ENCODE measurements around the gene OGDHL.

GRCh38 chr10:49696311-49696710 lies 65.8 kb downstream of the OGDHL start:
- TF ChIP-seq JUN (IDR thresholded peaks at IDR 0.05; ENCODE audit: borderline replicate concordance, insufficient read depth, insufficient read length, low read depth) = no peak
- TF ChIP-seq MYC (IDR thresholded peaks at IDR 0.05; ENCODE audit: low read depth, low read length) = no peak
- TF ChIP-seq CTCF (IDR thresholded peaks at IDR 0.05; ENCODE audit: extremely low read depth in 1 of 2, insufficient read depth in 1 of 2, low read depth in 1 of 2, low read length in 2 of 2) = no peak
- no peak for TF ChIP-seq POLR2AphosphoS5 (IDR thresholded peaks at IDR 0.05; ENCODE audit: insufficient read depth, low read depth, low read length)
- no peak for TF ChIP-seq POLR2A (IDR thresholded peaks at IDR 0.05; ENCODE audit: low read depth, low read length)
- TF ChIP-seq GATA2 (IDR thresholded peaks at IDR 0.05; ENCODE audit: insufficient read depth, insufficient read length, low read depth, low read length) = no peak
- TF ChIP-seq MAX (IDR thresholded peaks at IDR 0.05; ENCODE audit: insufficient read depth, insufficient read length) = no peak
- no peak for TF ChIP-seq EZH2 (IDR thresholded peaks at IDR 0.05; ENCODE audit: borderline replicate concordance, low read depth, low read length, severe bottlenecking)
